Measurements from ENCODE around the gene DPM3.

DPM3 gene

GRCh38 chr1:155134322-155134721 lies 6.0 kb downstream of the DPM3 start:
- no peaks in the 10 kb centered on the region for H3K27me3 ChIP-seq (ENCODE audit: insufficient read depth, low read length, poor library complexity, severe bottlenecking)
- peaks cover 33% of the 10 kb centered on the region for H3K79me2 ChIP-seq (ENCODE audit: insufficient read depth, low read length)
- no peak overlapping the region for H2AFZ ChIP-seq (ENCODE audit: low read length)
- H3K9ac ChIP-seq (ENCODE audit: low read depth, low read length, poor library complexity, severe bottlenecking): peak overlapping the region; percentile 95
- peaks cover 8% of the 10 kb centered on the region for H4K20me1 ChIP-seq (ENCODE audit: insufficient read depth, low read length, poor library complexity, severe bottlenecking)
- H3K4me2 ChIP-seq (ENCODE audit: low read depth, low read length, poor library complexity, severe bottlenecking): peak overlapping the region; percentile 98
- H3K4me3 ChIP-seq (ENCODE audit: low read length, poor library complexity, severe bottlenecking): peak overlapping the region; percentile 98
- H3K9me2 ChIP-seq (replicated peaks; ENCODE audit: low read depth, low read length): no peaks in the 10 kb centered on the region
- H3K9me3 ChIP-seq (ENCODE audit: insufficient read depth, low read depth, low read length): no peaks in the 10 kb centered on the region
- peaks cover 21% of the 10 kb centered on the region for H3K4me1 ChIP-seq (ENCODE audit: insufficient read depth, low read length, poor library complexity, severe bottlenecking)
- TF ChIP-seq, protein P1, sequence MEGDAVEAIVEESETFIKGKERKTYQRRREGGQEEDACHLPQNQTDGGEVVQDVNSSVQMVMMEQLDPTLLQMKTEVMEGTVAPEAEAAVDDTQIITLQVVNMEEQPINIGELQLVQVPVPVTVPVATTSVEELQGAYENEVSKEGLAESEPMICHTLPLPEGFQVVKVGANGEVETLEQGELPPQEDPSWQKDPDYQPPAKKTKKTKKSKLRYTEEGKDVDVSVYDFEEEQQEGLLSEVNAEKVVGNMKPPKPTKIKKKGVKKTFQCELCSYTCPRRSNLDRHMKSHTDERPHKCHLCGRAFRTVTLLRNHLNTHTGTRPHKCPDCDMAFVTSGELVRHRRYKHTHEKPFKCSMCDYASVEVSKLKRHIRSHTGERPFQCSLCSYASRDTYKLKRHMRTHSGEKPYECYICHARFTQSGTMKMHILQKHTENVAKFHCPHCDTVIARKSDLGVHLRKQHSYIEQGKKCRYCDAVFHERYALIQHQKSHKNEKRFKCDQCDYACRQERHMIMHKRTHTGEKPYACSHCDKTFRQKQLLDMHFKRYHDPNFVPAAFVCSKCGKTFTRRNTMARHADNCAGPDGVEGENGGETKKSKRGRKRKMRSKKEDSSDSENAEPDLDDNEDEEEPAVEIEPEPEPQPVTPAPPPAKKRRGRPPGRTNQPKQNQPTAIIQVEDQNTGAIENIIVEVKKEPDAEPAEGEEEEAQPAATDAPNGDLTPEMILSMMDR (conservative IDR thresholded peaks at IDR 0.05; ENCODE audit: low read length): no peak
- TF ChIP-seq EZH2phosphoT487 (IDR thresholded peaks at IDR 0.05; ENCODE audit: borderline replicate concordance): no peak
- no peaks in the 10 kb centered on the region for H3K36me3 ChIP-seq (ENCODE audit: insufficient read depth, low read length)
- H3F3A ChIP-seq (ENCODE audit: low read depth): no peaks in the 10 kb centered on the region

DNA sequence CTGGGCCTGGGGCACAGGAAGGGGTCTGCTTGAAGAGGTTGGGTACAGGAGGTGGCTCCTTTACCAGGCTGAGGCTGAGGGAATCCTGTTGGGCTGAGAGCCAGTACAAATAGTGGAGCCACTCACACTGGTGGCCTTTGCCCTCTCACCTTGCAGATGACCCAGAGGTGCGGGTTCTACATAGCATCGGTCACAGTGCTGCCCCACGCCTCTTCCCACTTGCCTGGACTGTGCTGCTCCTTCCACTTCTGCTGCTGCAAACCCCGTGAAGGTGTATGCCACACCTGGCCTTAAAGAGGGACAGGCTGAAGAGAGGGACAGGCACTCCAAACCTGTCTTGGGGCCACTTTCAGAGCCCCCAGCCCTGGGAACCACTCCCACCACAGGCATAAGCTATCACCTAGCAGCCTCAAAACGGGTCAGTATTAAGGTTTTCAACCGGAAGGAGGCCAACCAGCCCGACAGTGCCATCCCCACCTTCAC lies 6.5 kb downstream of the DPM3 start:
- TF ChIP-seq, protein P1 (conservative IDR thresholded peaks at IDR 0.05; ENCODE audit: low read length): no peak
- no peak for TF ChIP-seq EZH2phosphoT487 (IDR thresholded peaks at IDR 0.05; ENCODE audit: borderline replicate concordance)
- Histone ChIP-seq H3F3A (ENCODE audit: low read depth) (no peaks in the 10 kb centered on the region), H3K4me3 (ENCODE audit: low read length, poor library complexity, severe bottlenecking) (no peak overlapping the region), H3K9me3 (ENCODE audit: insufficient read depth, low read depth, low read length) (no peaks in the 10 kb centered on the region), H2AFZ (ENCODE audit: low read length) (no peak overlapping the region), H3K9me2 (replicated peaks; ENCODE audit: low read depth, low read length) (no peaks in the 10 kb centered on the region), H3K9ac (ENCODE audit: low read depth, low read length, poor library complexity, severe bottlenecking) (no peak overlapping the region), H3K4me2 (ENCODE audit: low read depth, low read length, poor library complexity, severe bottlenecking) (no peak overlapping the region), H3K27me3 (ENCODE audit: insufficient read depth, low read length, poor library complexity, severe bottlenecking) (no peaks in the 10 kb centered on the region), H3K4me1 (ENCODE audit: insufficient read depth, low read length, poor library complexity, severe bottlenecking) (peaks cover 24% of the 10 kb centered on the region), H3K79me2 (ENCODE audit: insufficient read depth, low read length) (peaks cover 28% of the 10 kb centered on the region), H4K20me1 (ENCODE audit: insufficient read depth, low read length, poor library complexity, severe bottlenecking) (peaks cover 8% of the 10 kb centered on the region), H3K36me3 (ENCODE audit: insufficient read depth, low read length) (no peaks in the 10 kb centered on the region)

DNA sequence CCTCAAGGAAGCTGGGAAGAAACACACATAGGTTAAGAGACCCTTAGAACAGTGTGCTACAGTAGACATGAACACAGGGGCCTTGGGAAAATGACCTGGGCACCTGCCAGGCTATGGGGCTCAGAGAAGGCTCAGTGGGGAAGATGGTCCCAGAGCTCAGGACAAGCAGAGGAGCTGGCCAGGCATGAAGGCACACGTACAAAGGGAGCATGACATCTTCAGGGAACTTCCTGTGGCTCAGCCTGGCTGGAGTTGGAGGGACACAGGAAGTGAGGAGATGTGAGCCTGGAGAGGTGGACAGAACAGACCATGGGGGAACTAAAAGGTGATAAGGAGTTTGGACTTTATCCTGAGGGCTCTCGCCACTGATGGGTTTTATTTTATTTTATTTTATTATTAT lies 8.5 kb downstream of the DPM3 start:
- Histone ChIP-seq H3K27me3 (ENCODE audit: insufficient read depth, low read length, poor library complexity, severe bottlenecking) (peaks cover 15% of the 10 kb centered on the region), H3K79me2 (ENCODE audit: insufficient read depth, low read length) (peaks cover 10% of the 10 kb centered on the region; the same call in 1 of the 2 replicates), H4K20me1 (ENCODE audit: insufficient read depth, low read length, poor library complexity, severe bottlenecking) (peaks cover 2% of the 10 kb centered on the region), H3F3A (ENCODE audit: low read depth) (no peaks in the 10 kb centered on the region), H3K4me1 (ENCODE audit: insufficient read depth, low read length, poor library complexity, severe bottlenecking) (peaks cover 33% of the 10 kb centered on the region), H3K4me3 (ENCODE audit: low read length, poor library complexity, severe bottlenecking) (no peak overlapping the region), H3K9ac (ENCODE audit: low read depth, low read length, poor library complexity, severe bottlenecking) (no peak overlapping the region), H3K9me2 (replicated peaks; ENCODE audit: low read depth, low read length) (no peaks in the 10 kb centered on the region), H3K4me2 (ENCODE audit: low read depth, low read length, poor library complexity, severe bottlenecking) (no peak overlapping the region), H3K36me3 (ENCODE audit: insufficient read depth, low read length) (no peaks in the 10 kb centered on the region), H3K9me3 (ENCODE audit: insufficient read depth, low read depth, low read length) (no peaks in the 10 kb centered on the region), H2AFZ (ENCODE audit: low read length) (no peak overlapping the region)
- no peak for TF ChIP-seq EZH2phosphoT487 (IDR thresholded peaks at IDR 0.05; ENCODE audit: borderline replicate concordance)
- TF ChIP-seq, protein P1 (conservative IDR thresholded peaks at IDR 0.05; ENCODE audit: low read length): no peak
